Measurements from ENCODE around the gene GPRC5B.

Gene GPRC5B

DNA sequence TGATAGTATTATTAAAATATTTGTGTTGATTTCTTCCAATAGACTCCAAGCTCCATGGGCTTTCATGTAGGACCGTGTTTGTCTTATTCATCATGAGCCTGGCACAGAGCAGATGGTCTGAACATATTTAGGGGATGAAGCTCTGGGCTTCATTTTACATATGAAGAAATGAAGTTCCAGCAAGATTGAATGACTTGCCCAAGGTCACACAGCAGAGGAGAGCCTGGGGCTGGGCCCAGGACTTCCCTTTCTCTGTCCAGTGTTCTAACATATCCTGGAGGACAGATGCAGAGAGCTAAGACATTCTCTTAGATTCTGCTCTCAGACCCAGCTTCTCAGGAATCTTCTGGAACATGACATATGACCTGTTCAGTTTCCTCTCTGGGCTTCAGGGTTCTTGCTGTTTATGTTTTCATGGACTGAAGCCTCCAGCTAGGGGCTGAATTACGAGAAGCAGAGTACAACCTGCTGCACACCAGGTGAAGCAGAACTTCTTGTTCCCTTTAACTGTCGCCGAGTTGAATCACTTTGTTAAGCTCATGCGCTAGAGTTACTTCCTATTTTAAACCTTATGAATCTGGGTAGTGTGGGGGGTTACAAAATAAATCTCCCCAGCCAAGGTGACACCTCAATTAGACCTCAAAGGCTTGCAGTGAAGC lies 53.6 kb downstream of the GPRC5B start:
- Histone ChIP-seq H3K4me3 (ENCODE audit: low read depth, low read length) (no peak overlapping the region), H3K27me3 (replicated peaks) (no peaks in the 10 kb centered on the region), H3K27ac (peak overlapping the region; percentile 66), H3K36me3 (replicated peaks) (no peaks in the 10 kb centered on the region)
- DNase-seq: no peak
- TF ChIP-seq, protein P1, sequence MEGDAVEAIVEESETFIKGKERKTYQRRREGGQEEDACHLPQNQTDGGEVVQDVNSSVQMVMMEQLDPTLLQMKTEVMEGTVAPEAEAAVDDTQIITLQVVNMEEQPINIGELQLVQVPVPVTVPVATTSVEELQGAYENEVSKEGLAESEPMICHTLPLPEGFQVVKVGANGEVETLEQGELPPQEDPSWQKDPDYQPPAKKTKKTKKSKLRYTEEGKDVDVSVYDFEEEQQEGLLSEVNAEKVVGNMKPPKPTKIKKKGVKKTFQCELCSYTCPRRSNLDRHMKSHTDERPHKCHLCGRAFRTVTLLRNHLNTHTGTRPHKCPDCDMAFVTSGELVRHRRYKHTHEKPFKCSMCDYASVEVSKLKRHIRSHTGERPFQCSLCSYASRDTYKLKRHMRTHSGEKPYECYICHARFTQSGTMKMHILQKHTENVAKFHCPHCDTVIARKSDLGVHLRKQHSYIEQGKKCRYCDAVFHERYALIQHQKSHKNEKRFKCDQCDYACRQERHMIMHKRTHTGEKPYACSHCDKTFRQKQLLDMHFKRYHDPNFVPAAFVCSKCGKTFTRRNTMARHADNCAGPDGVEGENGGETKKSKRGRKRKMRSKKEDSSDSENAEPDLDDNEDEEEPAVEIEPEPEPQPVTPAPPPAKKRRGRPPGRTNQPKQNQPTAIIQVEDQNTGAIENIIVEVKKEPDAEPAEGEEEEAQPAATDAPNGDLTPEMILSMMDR (IDR thresholded peaks at IDR 0.05; ENCODE audit: low read depth, low read length, missing control alignments): no peak
- in situ Hi-C loops (cut with HindIII; ENCODE audit: low pct_ligation_motif_present, low sequenced_read_pairs): no loop called here

DNA sequence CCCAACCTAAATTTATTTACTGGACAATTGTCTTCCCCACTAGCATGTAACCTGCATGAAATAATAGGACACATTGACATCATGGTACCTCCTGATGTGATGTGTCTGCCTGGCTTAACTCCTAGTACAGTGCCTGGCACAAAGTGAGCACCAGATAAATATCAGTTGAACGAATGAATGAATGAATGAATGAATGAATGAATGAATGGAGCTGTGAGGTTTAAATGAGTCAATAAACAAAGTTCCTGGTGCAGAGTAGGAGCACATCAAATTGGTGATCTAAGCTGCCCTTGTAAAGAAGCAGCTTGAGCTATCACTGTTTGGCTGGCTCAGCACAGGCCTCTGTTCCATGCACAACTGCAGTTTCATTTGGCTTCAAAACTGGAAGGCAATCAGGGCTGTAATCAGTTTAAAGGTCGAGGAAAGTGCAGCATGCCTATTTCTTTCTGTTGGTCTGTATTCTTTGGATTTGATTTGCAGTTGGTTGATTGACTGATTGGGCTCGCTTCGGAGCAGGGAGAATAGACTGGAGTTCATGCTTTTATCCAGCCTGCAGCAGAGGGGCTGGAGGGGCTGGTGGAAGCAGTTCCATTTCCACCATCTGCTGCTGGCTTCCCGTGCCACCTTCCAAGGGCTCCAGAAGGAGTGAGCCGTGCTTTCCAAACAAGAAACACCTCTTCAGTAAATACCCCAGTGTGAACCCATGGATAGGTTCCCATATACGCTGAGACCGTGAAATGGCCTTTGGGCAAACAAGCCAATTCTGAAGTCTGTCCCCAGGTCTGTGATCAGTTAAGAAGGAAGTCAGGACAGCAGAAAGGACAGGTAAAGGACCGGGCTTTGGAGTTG lies 54.6 kb downstream of the GPRC5B start:
- Histone ChIP-seq H3K4me3 (ENCODE audit: low read depth, low read length) (no peak overlapping the region), H3K27me3 (replicated peaks) (no peaks in the 10 kb centered on the region), H3K36me3 (replicated peaks) (no peaks in the 10 kb centered on the region), H3K27ac (no peak overlapping the region)
- TF ChIP-seq, protein P1 (IDR thresholded peaks at IDR 0.05; ENCODE audit: low read depth, low read length, missing control alignments): no peak
- DNase-seq: no peak
- in situ Hi-C loops (cut with HindIII; ENCODE audit: low pct_ligation_motif_present, low sequenced_read_pairs): no loop called here

DNA sequence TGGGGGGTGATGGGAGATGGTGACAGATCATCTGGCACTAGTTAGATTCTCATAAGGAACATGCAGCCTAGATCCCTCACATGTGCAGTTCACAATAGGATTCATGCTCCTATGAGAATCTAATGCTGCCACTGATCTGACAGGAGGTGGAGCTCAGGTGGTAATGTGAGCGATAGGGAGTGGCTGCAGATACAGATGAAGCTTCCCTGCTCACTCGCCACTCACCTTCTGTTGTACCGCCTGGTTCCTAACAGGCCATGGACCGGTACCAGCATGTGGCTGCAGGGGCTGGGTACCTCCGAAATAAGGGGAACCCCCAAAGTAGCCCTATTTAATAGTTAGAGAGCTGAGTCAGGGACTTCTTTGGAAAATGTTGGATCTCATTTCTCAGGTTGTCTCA lies 60.4 kb downstream of the GPRC5B start:
- no peak for DNase-seq
- TF ChIP-seq, protein P1 (IDR thresholded peaks at IDR 0.05; ENCODE audit: low read depth, low read length, missing control alignments): no peak
- no peaks in the 10 kb centered on the region for H3K27me3 ChIP-seq (replicated peaks)
- H3K36me3 ChIP-seq (replicated peaks): no peaks in the 10 kb centered on the region
- in situ Hi-C loops (cut with HindIII; ENCODE audit: low pct_ligation_motif_present, low sequenced_read_pairs): no loop called here
- no peak overlapping the region for H3K27ac ChIP-seq
- H3K4me3 ChIP-seq (ENCODE audit: low read depth, low read length): no peak overlapping the region

DNA sequence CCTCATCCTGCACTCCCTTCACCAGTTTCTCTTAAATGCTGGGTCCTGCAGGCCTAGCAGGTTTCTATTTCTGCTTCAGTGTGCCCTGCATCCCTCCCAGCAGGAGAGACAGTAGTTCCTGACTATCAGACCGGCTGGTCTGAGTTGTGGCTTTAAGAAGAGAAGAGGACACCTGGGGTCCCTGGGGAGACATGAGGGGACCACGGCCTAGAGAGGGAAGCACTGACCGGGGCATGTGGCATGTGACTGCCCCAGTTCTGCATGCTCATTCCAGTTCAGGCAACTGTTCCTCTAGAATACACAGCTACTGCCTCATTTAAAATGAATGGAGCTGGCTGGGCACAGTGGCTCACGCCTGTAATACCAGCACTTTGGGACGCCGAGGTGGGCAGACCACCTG lies 61.3 kb downstream of the GPRC5B start:
- in situ Hi-C loops (cut with HindIII; ENCODE audit: low pct_ligation_motif_present, low sequenced_read_pairs): no loop called here
- Histone ChIP-seq H3K27me3 (replicated peaks) (no peaks in the 10 kb centered on the region), H3K36me3 (replicated peaks) (no peaks in the 10 kb centered on the region), H3K27ac (no peak overlapping the region), H3K4me3 (ENCODE audit: low read depth, low read length) (no peak overlapping the region)
- no peak for DNase-seq
- TF ChIP-seq, protein P1 (IDR thresholded peaks at IDR 0.05; ENCODE audit: low read depth, low read length, missing control alignments): no peak

DNA sequence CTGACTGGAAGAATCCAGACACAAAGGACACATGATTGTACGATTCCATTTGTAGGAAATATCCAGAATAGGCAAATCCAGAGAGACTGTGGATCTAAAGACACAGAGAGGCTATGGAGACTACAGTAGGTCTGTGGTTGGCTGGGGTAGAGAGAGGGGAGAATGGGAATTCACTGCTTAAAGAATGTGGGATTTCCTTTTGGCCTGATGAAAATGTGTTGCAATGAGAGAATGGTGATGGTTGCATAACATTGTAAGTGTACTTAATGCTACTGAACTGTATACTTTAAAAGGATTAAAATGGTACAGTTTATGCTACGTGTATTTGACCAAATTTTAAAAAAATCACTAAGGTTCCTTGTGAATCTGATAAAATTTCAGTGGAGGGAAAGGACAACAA lies 62.1 kb downstream of the GPRC5B start:
- Histone ChIP-seq H3K36me3 (replicated peaks) (no peaks in the 10 kb centered on the region), H3K27me3 (replicated peaks) (no peaks in the 10 kb centered on the region), H3K4me3 (ENCODE audit: low read depth, low read length) (no peak overlapping the region), H3K27ac (no peak overlapping the region)
- in situ Hi-C loops (cut with HindIII; ENCODE audit: low pct_ligation_motif_present, low sequenced_read_pairs): no loop called here
- TF ChIP-seq, protein P1 (IDR thresholded peaks at IDR 0.05; ENCODE audit: low read depth, low read length, missing control alignments): no peak
- DNase-seq: no peak
